ENCODE measurements around the gene ANO9. TPM values are rescaled to one million over a fixed set of nuclear protein-coding genes. Genes with fewer than 3 reads are reported as not detected.

The ANO9 gene
- total and polyA plus RNA-seq, 5 experiments from 2014 or later, result 4.8 to 78.6 (median 8.6) TPM

GRCh38 chr11:400241-400689 lies 41.5 kb downstream of the ANO9 start:
- POLR2A ChIA-PET, result no interaction called here
- DNase-seq, result no peak

GRCh38 chr11:399731-400211 lies 42.0 kb downstream of the ANO9 start:
- Mint-ChIP-seq H3K36me3 (no peaks in the 10 kb centered on the region), H3K9me3 (no peaks in the 10 kb centered on the region), H3K4me1 (peaks cover 0 to 10% (median 5%) of the 10 kb centered on the region in 4 donors), H3K27ac (peak overlapping the region in 2 of 10 donors; percentile 13 to 51), H3K27me3 (peaks cover 0 to 4% (median 0%) of the 10 kb centered on the region in 5 donors), H3K4me3 (peak overlapping the region in 3 of 10 donors; percentile 6 to 43 (median 15))
- ATAC-seq (no peak), DNase-seq (peak in 1 of 10 donors; percentile 4)
- POLR2A ChIA-PET, result interaction anchor here (1.5 kb wide), 1 partner anchor 17 kb away, joined by 3 read pairs; no protein-coding TSS in a partner anchor

More at GRCh38 chr11:400241-400689, 41.5 kb downstream of the ANO9 start:
- peaks cover 0 to 4% (median 0%) of the 10 kb centered on the region in 5 donors for H3K27me3 Mint-ChIP-seq
- peaks cover 0 to 3% (median 0%) of the 10 kb centered on the region in 3 donors for H3K36me3 Mint-ChIP-seq
- peaks cover 3 to 12% (median 6%) of the 10 kb centered on the region in 4 donors for H3K4me1 Mint-ChIP-seq
- H3K9me3 Mint-ChIP-seq, result no peaks in the 10 kb centered on the region
- ATAC-seq, result no peak
- H3K4me3 Mint-ChIP-seq, result no peak overlapping the region
- H3K27ac Mint-ChIP-seq, result no peak overlapping the region

- Mint-ChIP-seq H3K27me3 (peaks cover 0 to 4% (median 0%) of the 10 kb centered on the region in 5 donors), H3K27ac (peak overlapping the region in 1 of 10 donors; percentile 89), H3K4me1 (peaks cover 0 to 6% (median 4%) of the 10 kb centered on the region in 4 donors), H3K9me3 (no peaks in the 10 kb centered on the region), H3K4me3 (peak overlapping the region in 2 of 10 donors; percentile 57 to 64), H3K36me3 (no peaks in the 10 kb centered on the region)
- POLR2A ChIA-PET, result interaction anchor here (1.5 kb wide), 1 partner anchor 18 kb away, joined by 3 read pairs; no protein-coding TSS in a partner anchor
- ATAC-seq, result no peak
- no peak for DNase-seq
Observed at GRCh38 chr11:398826-399225, 43.0 kb downstream of the ANO9 start.

- POLR2A ChIA-PET, result interaction anchor here (0.5 to 2.0 kb wide), 12 partner anchors 10 to 118 kb away, joined by 3 to 19 read pairs (median 3); partner anchors contain the start of genes IFITM2 and PTDSS2
- peak in 6 of 10 donors; percentile 29 to 54 (median 45) for DNase-seq
- peaks cover 0 to 6% (median 4%) of the 10 kb centered on the region in 4 donors for H3K4me1 Mint-ChIP-seq
Observed at GRCh38 chr11:396948-397548, 44.8 kb downstream of the ANO9 start.

GRCh38 chr11:396511-396947 lies 45.3 kb downstream of the ANO9 start:
- Mint-ChIP-seq H3K27ac (no peak overlapping the region), H3K36me3 (no peaks in the 10 kb centered on the region), H3K9me3 (no peaks in the 10 kb centered on the region), H3K4me3 (peak overlapping the region in 6 of 10 donors; percentile 8 to 59 (median 32)), H3K4me1 (peaks cover 0 to 6% (median 4%) of the 10 kb centered on the region in 4 donors), H3K27me3 (peaks cover 0 to 4% (median 0%) of the 10 kb centered on the region in 5 donors)
- peak; percentile 61 to 70 for ATAC-seq
- DNase-seq, result no peak
- POLR2A ChIA-PET, result interaction anchor here (0.5 to 2.0 kb wide), 12 partner anchors 10 to 117 kb away, joined by 3 to 19 read pairs (median 3); partner anchors contain the start of genes IFITM2 and PTDSS2

More at GRCh38 chr11:396948-397548, 44.8 kb downstream of the ANO9 start:
- peak; percentile 78 to 92 for ATAC-seq
- H3K27me3 Mint-ChIP-seq, result peaks cover 0 to 4% (median 0%) of the 10 kb centered on the region in 5 donors
- H3K36me3 Mint-ChIP-seq, result no peaks in the 10 kb centered on the region
- H3K27ac Mint-ChIP-seq, result no peak overlapping the region
- H3K4me3 Mint-ChIP-seq, result peak overlapping the region in 5 of 10 donors; percentile 14 to 59 (median 38)
- H3K9me3 Mint-ChIP-seq, result no peaks in the 10 kb centered on the region

- H3K27ac Mint-ChIP-seq, result no peak overlapping the region
- peaks cover 0 to 6% (median 4%) of the 10 kb centered on the region in 4 donors for H3K4me1 Mint-ChIP-seq
- POLR2A ChIA-PET, result interaction anchor here (1.0 to 2.0 kb wide), 3 partner anchors 11 to 57 kb away, joined by 3 to 19 read pairs (median 3); partner anchors contain the start of gene PTDSS2
- DNase-seq (no peak), ATAC-seq (no peak)
- H3K4me3 Mint-ChIP-seq, result peak overlapping the region in 5 of 10 donors; percentile 23 to 59 (median 45)
- H3K9me3 Mint-ChIP-seq, result no peaks in the 10 kb centered on the region
- no peaks in the 10 kb centered on the region for H3K36me3 Mint-ChIP-seq
- H3K27me3 Mint-ChIP-seq, result peaks cover 0 to 4% (median 0%) of the 10 kb centered on the region in 5 donors
Observed at GRCh38 chr11:395866-396265, 45.9 kb downstream of the ANO9 start.

GRCh38 chr11:394858-395655 lies 46.8 kb downstream of the ANO9 start:
- DNase-seq (no peak), ATAC-seq (no peak)
- peaks cover 0 to 4% (median 0%) of the 10 kb centered on the region in 5 donors for H3K27me3 Mint-ChIP-seq
- peak overlapping the region in 1 of 10 donors; percentile 65 for H3K27ac Mint-ChIP-seq
- peaks cover 0 to 6% (median 4%) of the 10 kb centered on the region in 4 donors for H3K4me1 Mint-ChIP-seq
- H3K36me3 Mint-ChIP-seq, result no peaks in the 10 kb centered on the region
- POLR2A ChIA-PET, result no interaction called here
- peak overlapping the region in 1 of 10 donors; percentile 42 for H3K4me3 Mint-ChIP-seq
- H3K9me3 Mint-ChIP-seq, result no peaks in the 10 kb centered on the region

GRCh38 chr11:394034-394857 lies 47.6 kb downstream of the ANO9 start, which contains the start of gene PKP3:
PKP3 (plus strand) TSS chr11:394209; CDS start chr11:394293, 84 bp downstream.
- POLR2A ChIA-PET, result no interaction called here
- Mint-ChIP-seq H3K36me3 (no peaks in the 10 kb centered on the region), H3K4me3 (peak within 1 kb of the TSS in 1 of 10 donors; percentile 42), H3K4me1 (peaks cover 0 to 3% (median 2%) of the 10 kb centered on the region in 4 donors), H3K9me3 (no peaks in the 10 kb centered on the region), H3K27ac (peak within 1 kb of the TSS in 1 of 10 donors; percentile 65), H3K27me3 (no peaks in the 10 kb centered on the region)
- ATAC-seq (no peak), DNase-seq (no peak)

- DNase-seq, result no peak
- no peak for ATAC-seq
- POLR2A ChIA-PET, result no interaction called here
- Mint-ChIP-seq H3K4me3 (no peak overlapping the region), H3K9me3 (peaks cover 0 to under 1% (median 0%) of the 10 kb centered on the region in 9 donors), H3K27ac (no peak overlapping the region), H3K27me3 (no peaks in the 10 kb centered on the region), H3K36me3 (no peaks in the 10 kb centered on the region), H3K4me1 (peaks cover 1 to 3% (median 2%) of the 10 kb centered on the region in 4 donors)
Observed at GRCh38 chr11:393219-394033, 48.4 kb downstream of the ANO9 start.

- ATAC-seq (no peak), DNase-seq (no peak)
- Mint-ChIP-seq H3K9me3 (peaks cover 0 to 7% (median under 1%) of the 10 kb centered on the region in 9 donors), H3K4me1 (peaks cover 2 to 13% (median 7%) of the 10 kb centered on the region in 4 donors), H3K27me3 (no peaks in the 10 kb centered on the region), H3K27ac (no peak overlapping the region), H3K4me3 (no peak overlapping the region), H3K36me3 (peaks cover 0 to 2% (median 1%) of the 10 kb centered on the region in 3 donors)
- POLR2A ChIA-PET, result interaction anchor here (0.6 to 1.7 kb wide), 2 partner anchors 12 to 15 kb away, joined by 3 to 5 read pairs; no protein-coding TSS in a partner anchor
Observed at GRCh38 chr11:392102-392777, 49.6 kb downstream of the ANO9 start.
